Measurements from ENCODE around the gene PTTG1IP. TPM values are rescaled to one million over a fixed set of nuclear protein-coding genes. Genes with fewer than 3 reads are reported as not detected.

Gene PTTG1IP
- total RNA-seq, 4 donors from 2014 or later: 83.1 to 132 (median 114) TPM

- TF ChIP-seq CTCF (IDR thresholded peaks at IDR 0.05) (no peak), POLR2A (IDR thresholded peaks at IDR 0.05) (no peak)
- no peak for DNase-seq
- H3K9me3 ChIP-seq: no peaks in the 10 kb centered on the region
- H3K4me1 ChIP-seq: peaks cover 13 to 23% (median 17%) of the 10 kb centered on the region in 3 donors
- H3K4me3 ChIP-seq: peak overlapping the region in 3 of 4 donors; percentile 26 to 61 (median 37)
- H3K27ac ChIP-seq: peak overlapping the region; percentile 3 to 50 (median 33)
- peaks cover 21 to 29% (median 21%) of the 10 kb centered on the region in 3 donors for H3K36me3 ChIP-seq
- WGBS, 2 donors: 11 to 20% methylated on average over 1 of the region's 1 CpG
- intact Hi-C loops (cut with DNase I): no loop called here
- H3K27me3 ChIP-seq: peaks cover 0 to 48% (median 0%) of the 10 kb centered on the region in 4 donors
These were observed 27.3 kb downstream of the PTTG1IP start for GRCh38 chr21:44846224-44846484.

DNA sequence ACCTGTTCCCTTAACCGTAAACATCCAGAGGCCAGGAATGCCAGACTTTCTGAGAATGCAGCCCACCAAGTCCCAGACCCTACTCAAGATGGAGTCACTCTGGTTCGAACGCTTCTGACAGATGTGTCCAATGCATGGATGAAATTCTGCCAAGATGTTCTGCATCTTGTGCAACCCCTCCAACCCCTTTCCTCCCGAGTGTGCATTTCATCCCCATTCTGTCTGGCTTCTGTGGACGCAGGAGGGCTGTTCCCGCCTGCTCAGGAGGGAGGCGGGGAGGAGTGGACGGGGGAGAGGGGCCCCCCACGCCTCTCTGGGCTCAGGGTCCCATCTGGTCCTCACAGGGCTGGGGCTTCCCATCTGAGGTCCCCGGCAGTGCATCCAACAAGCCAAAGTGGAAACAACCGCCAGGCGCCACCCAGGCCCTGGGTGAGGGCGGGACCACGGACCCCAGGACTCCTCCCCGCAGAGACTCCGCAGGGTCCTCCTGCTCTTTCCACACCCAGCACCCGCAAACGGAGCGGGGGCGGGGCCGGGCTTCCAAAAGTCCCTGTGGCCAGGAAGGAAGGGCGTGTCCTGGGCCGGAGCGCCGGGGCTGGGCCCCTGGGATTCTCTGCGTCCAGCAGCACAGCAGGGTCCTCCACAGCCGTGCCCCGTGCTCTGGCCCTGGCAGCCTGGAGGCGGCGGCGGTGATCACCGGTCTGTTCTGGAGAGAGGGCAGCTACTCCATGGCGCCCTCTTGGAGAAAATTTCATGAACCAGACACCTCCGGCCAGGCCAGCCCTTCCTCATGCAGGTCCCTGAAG is 27.9 kb downstream of the PTTG1IP start:
- WGBS, 2 donors: 9 to 23% methylated on average over 4 to 17 of the region's 34 CpGs
- Histone ChIP-seq H3K4me1 (peaks cover 13 to 23% (median 17%) of the 10 kb centered on the region in 3 donors), H3K36me3 (peaks cover 15 to 24% (median 17%) of the 10 kb centered on the region in 3 donors), H3K27ac (peak overlapping the region; percentile 3 to 50 (median 33)), H3K27me3 (peaks cover 0 to 54% (median 0%) of the 10 kb centered on the region in 4 donors), H3K9me3 (no peaks in the 10 kb centered on the region), H3K4me3 (peak overlapping the region in 3 of 4 donors; percentile 26 to 61 (median 37))
- DNase-seq: no peak
- intact Hi-C loops (cut with DNase I): no loop called here
- TF ChIP-seq POLR2A (IDR thresholded peaks at IDR 0.05) (no peak), CTCF (IDR thresholded peaks at IDR 0.05) (peak in 3 of 6 experiments; percentile 5 to 11 (median 8))

GRCh38 chr21:44844256-44844655 is 29.2 kb downstream of the PTTG1IP start:
- TF ChIP-seq POLR2A (IDR thresholded peaks at IDR 0.05) (no peak), CTCF (IDR thresholded peaks at IDR 0.05) (no peak)
- Histone ChIP-seq H3K36me3 (peaks cover 2 to 10% (median 3%) of the 10 kb centered on the region in 3 donors), H3K4me1 (peaks cover 13 to 23% (median 17%) of the 10 kb centered on the region in 3 donors), H3K27me3 (peaks cover 0 to 57% (median 0%) of the 10 kb centered on the region in 4 donors), H3K27ac (no peak overlapping the region), H3K4me3 (no peak overlapping the region), H3K9me3 (no peaks in the 10 kb centered on the region)
- intact Hi-C loops (cut with DNase I): no loop called here
- 74 to 80% methylated on average over 2 to 14 of the region's 16 CpGs for WGBS, 2 donors
- no peak for DNase-seq

- no peaks in the 10 kb centered on the region for H3K9me3 ChIP-seq
- TF ChIP-seq CTCF (IDR thresholded peaks at IDR 0.05): no peak
- TF ChIP-seq POLR2A (IDR thresholded peaks at IDR 0.05): no peak
- no peak overlapping the region for H3K4me3 ChIP-seq
- intact Hi-C loops (cut with DNase I): no loop called here
- H3K27me3 ChIP-seq: peaks cover 0 to 57% (median 0%) of the 10 kb centered on the region in 4 donors
- H3K27ac ChIP-seq: no peak overlapping the region
- H3K4me1 ChIP-seq: peaks cover 13 to 27% (median 17%) of the 10 kb centered on the region in 3 donors
- 71 to 82% methylated on average over 15 of the region's 23 CpGs for WGBS, 2 donors
- DNase-seq: no peak
- H3K36me3 ChIP-seq: no peaks in the 10 kb centered on the region
These were observed 30.6 kb downstream of the PTTG1IP start for GRCh38 chr21:44842721-44843445.

DNA sequence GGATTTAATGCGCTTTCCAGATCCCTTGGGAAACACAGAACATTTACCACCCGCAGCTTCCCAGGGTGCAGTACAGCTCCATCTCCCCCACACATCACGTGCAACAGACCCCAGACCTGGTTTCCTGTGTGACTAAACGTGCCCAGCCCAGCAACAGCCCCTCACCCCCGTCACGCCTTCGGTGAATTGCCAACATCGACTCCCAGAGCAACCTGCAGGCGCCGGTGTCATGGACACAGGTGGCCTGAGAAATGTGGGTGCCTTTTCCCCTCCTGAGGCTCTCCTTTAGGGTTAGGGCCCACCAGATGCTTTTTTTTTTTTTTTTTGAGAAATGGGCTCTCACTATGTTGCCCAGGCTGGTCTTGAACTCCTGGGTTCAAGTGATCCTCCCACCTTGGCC is 31.4 kb downstream of the PTTG1IP start:
- Histone ChIP-seq H3K4me1 (peaks cover 13 to 30% (median 17%) of the 10 kb centered on the region in 3 donors), H3K27me3 (peaks cover 0 to 61% (median 0%) of the 10 kb centered on the region in 4 donors), H3K4me3 (no peak overlapping the region), H3K9me3 (no peaks in the 10 kb centered on the region), H3K36me3 (no peaks in the 10 kb centered on the region), H3K27ac (no peak overlapping the region)
- no peak for DNase-seq
- WGBS, 2 donors: 71 to 79% methylated on average over 10 of the region's 10 CpGs
- TF ChIP-seq CTCF (IDR thresholded peaks at IDR 0.05) (no peak), POLR2A (IDR thresholded peaks at IDR 0.05) (no peak)
- intact Hi-C loops (cut with DNase I): no loop called here
